ENCODE measurements around the gene VAT1.

DNA sequence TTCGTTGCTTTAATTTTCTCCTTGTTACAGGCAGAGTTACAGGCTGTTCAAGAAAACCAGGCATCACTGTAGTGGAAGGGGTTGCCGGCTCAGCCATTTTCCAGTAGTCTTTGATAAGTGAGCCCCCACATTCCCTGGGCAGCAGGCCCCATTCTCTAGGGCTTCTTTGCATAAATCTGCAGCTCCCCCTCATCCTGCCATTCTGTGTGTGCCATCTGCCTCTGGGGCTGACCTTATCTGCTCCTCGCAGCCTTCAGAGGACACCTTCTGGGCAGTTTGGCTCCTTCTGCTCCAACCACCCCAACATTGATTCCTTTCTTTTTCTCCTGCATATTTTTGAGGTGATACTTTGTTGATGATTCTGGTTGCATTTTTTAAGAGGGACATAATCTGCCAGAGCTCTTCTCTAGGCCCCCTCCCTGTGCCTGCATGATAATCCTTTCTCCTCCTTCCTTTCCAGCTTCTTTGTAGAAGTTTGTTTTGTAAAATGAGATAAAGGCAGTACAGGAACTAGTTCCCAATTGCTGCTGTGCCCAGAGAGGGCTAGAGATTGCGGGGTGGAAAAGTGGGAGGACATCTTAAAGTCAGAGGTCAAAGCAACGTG lies 19.9 kb upstream of the VAT1 start:
- TF ChIP-seq, protein P1, sequence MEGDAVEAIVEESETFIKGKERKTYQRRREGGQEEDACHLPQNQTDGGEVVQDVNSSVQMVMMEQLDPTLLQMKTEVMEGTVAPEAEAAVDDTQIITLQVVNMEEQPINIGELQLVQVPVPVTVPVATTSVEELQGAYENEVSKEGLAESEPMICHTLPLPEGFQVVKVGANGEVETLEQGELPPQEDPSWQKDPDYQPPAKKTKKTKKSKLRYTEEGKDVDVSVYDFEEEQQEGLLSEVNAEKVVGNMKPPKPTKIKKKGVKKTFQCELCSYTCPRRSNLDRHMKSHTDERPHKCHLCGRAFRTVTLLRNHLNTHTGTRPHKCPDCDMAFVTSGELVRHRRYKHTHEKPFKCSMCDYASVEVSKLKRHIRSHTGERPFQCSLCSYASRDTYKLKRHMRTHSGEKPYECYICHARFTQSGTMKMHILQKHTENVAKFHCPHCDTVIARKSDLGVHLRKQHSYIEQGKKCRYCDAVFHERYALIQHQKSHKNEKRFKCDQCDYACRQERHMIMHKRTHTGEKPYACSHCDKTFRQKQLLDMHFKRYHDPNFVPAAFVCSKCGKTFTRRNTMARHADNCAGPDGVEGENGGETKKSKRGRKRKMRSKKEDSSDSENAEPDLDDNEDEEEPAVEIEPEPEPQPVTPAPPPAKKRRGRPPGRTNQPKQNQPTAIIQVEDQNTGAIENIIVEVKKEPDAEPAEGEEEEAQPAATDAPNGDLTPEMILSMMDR (IDR thresholded peaks at IDR 0.05; ENCODE audit: poor library complexity) = no peak
- TF ChIP-seq EZH2 (IDR thresholded peaks at IDR 0.05; ENCODE audit: borderline replicate concordance) = no peak
